Measurements from ENCODE around the gene ENTR1.
"Not testable (repeated sequence)": the region's sequence is repeated elsewhere in the genome, so short reads cannot be mapped to it uniquely, and the experiment has no call there.

Gene ENTR1

GRCh38 chr9:136432591-136432990 is 22.2 kb upstream of the ENTR1 start:
- Histone ChIP-seq H3K27ac (ENCODE audit: low read depth, low read length) (no peak overlapping the region), H3K36me3 (ENCODE audit: control insufficient read depth in 5 of 5, insufficient read depth in 5 of 5, low read length in 5 of 5) (peaks cover 0 to 53% (median 44%) of the 10 kb centered on the region in 5 donors), H3K9me3 (ENCODE audit: control insufficient read depth in 5 of 5, low read length in 5 of 5) (no peaks in the 10 kb centered on the region), H3K4me1 (ENCODE audit: control insufficient read depth in 5 of 5, insufficient read depth in 5 of 5, low read length in 5 of 5) (peaks cover 7 to 20% (median 16%) of the 10 kb centered on the region in 5 donors), H3K4me3 (ENCODE audit: low read depth in 1 of 5, low read length in 5 of 5) (no peak overlapping the region), H3K9ac (ENCODE audit: low read length in 5 of 5) (no peak overlapping the region), H3K27me3 (ENCODE audit: control insufficient read depth in 5 of 5, insufficient read depth in 4 of 5, low read length in 5 of 5) (no peaks in the 10 kb centered on the region)

- Histone ChIP-seq H3K4me1 (ENCODE audit: control insufficient read depth in 5 of 5, insufficient read depth in 5 of 5, low read length in 5 of 5) (peaks cover 2 to 13% (median 9%) of the 10 kb centered on the region in 5 donors), H3K4me3 (ENCODE audit: low read depth in 1 of 5, low read length in 5 of 5) (no peak overlapping the region), H3K9me3 (ENCODE audit: control insufficient read depth in 5 of 5, low read length in 5 of 5) (no peaks in the 10 kb centered on the region), H3K27me3 (ENCODE audit: control insufficient read depth in 5 of 5, insufficient read depth in 4 of 5, low read length in 5 of 5) (no peaks in the 10 kb centered on the region), H3K9ac (ENCODE audit: low read length in 5 of 5) (no peak overlapping the region), H3K27ac (ENCODE audit: low read depth, low read length) (no peak overlapping the region), H3K36me3 (ENCODE audit: control insufficient read depth in 5 of 5, insufficient read depth in 5 of 5, low read length in 5 of 5) (peaks cover 0 to 53% (median 44%) of the 10 kb centered on the region in 5 donors)
Observed at GRCh38 chr9:136431782-136432350, 21.5 kb upstream of the ENTR1 start.

- Histone ChIP-seq H3K4me1 (ENCODE audit: control insufficient read depth in 5 of 5, insufficient read depth in 5 of 5, low read length in 5 of 5) (peaks cover 0 to 2% (median 0%) of the 10 kb centered on the region in 5 donors), H3K9ac (ENCODE audit: low read length in 5 of 5) (no peak overlapping the region), H3K27me3 (ENCODE audit: control insufficient read depth in 5 of 5, insufficient read depth in 4 of 5, low read length in 5 of 5) (no peaks in the 10 kb centered on the region), H3K27ac (ENCODE audit: low read depth, low read length) (no peak overlapping the region), H3K36me3 (ENCODE audit: control insufficient read depth in 5 of 5, insufficient read depth in 5 of 5, low read length in 5 of 5) (peaks cover 0 to 53% (median 44%) of the 10 kb centered on the region in 5 donors), H3K9me3 (ENCODE audit: control insufficient read depth in 5 of 5, low read length in 5 of 5) (no peaks in the 10 kb centered on the region), H3K4me3 (ENCODE audit: low read depth in 1 of 5, low read length in 5 of 5) (no peak overlapping the region)
Observed at GRCh38 chr9:136430588-136431234, 20.3 kb upstream of the ENTR1 start.

GRCh38 chr9:136429683-136430491 is 19.5 kb upstream of the ENTR1 start:
- Histone ChIP-seq H3K9ac (ENCODE audit: low read length in 5 of 5) (no peak overlapping the region), H3K4me1 (ENCODE audit: control insufficient read depth in 5 of 5, insufficient read depth in 5 of 5, low read length in 5 of 5) (peaks cover 0 to under 1% (median 0%) of the 10 kb centered on the region in 5 donors), H3K27ac (ENCODE audit: low read depth, low read length) (no peak overlapping the region), H3K36me3 (ENCODE audit: control insufficient read depth in 5 of 5, insufficient read depth in 5 of 5, low read length in 5 of 5) (peaks cover 0 to 52% (median 45%) of the 10 kb centered on the region in 5 donors), H3K9me3 (ENCODE audit: control insufficient read depth in 5 of 5, low read length in 5 of 5) (no peaks in the 10 kb centered on the region), H3K4me3 (ENCODE audit: low read depth in 1 of 5, low read length in 5 of 5) (no peak overlapping the region), H3K27me3 (ENCODE audit: control insufficient read depth in 5 of 5, insufficient read depth in 4 of 5, low read length in 5 of 5) (no peaks in the 10 kb centered on the region)

GRCh38 chr9:136429075-136429628 is 18.7 kb upstream of the ENTR1 start:
- Histone ChIP-seq H3K9ac (ENCODE audit: low read length in 5 of 5) (no peak overlapping the region), H3K4me3 (ENCODE audit: low read depth in 1 of 5, low read length in 5 of 5) (no peak overlapping the region), H3K9me3 (ENCODE audit: control insufficient read depth in 5 of 5, low read length in 5 of 5) (no peaks in the 10 kb centered on the region), H3K27me3 (ENCODE audit: control insufficient read depth in 5 of 5, insufficient read depth in 4 of 5, low read length in 5 of 5) (no peaks in the 10 kb centered on the region), H3K27ac (ENCODE audit: low read depth, low read length) (no peak overlapping the region), H3K4me1 (ENCODE audit: control insufficient read depth in 5 of 5, insufficient read depth in 5 of 5, low read length in 5 of 5) (peaks cover 0 to 6% (median 0%) of the 10 kb centered on the region in 5 donors), H3K36me3 (ENCODE audit: control insufficient read depth in 5 of 5, insufficient read depth in 5 of 5, low read length in 5 of 5) (peaks cover 0 to 58% (median 53%) of the 10 kb centered on the region in 5 donors)

GRCh38 chr9:136426787-136427186 is 16.4 kb upstream of the ENTR1 start:
- Histone ChIP-seq H3K4me3 (ENCODE audit: low read depth in 1 of 5, low read length in 5 of 5) (no peak overlapping the region), H3K4me1 (ENCODE audit: control insufficient read depth in 5 of 5, insufficient read depth in 5 of 5, low read length in 5 of 5) (peaks cover 0 to 6% (median 0%) of the 10 kb centered on the region in 5 donors), H3K27ac (ENCODE audit: low read depth, low read length) (no peak overlapping the region), H3K27me3 (ENCODE audit: control insufficient read depth in 5 of 5, insufficient read depth in 4 of 5, low read length in 5 of 5) (no peaks in the 10 kb centered on the region), H3K9me3 (ENCODE audit: control insufficient read depth in 5 of 5, low read length in 5 of 5) (no peaks in the 10 kb centered on the region), H3K9ac (ENCODE audit: low read length in 5 of 5) (no peak overlapping the region), H3K36me3 (ENCODE audit: control insufficient read depth in 5 of 5, insufficient read depth in 5 of 5, low read length in 5 of 5) (peaks cover 0 to 59% (median 57%) of the 10 kb centered on the region in 5 donors)

GRCh38 chr9:136425367-136425766 is 15.0 kb upstream of the ENTR1 start:
- H3K9me3 ChIP-seq (ENCODE audit: control insufficient read depth in 5 of 5, low read length in 5 of 5); H3K4me1 ChIP-seq (ENCODE audit: control insufficient read depth in 5 of 5, insufficient read depth in 5 of 5, low read length in 5 of 5); H3K27ac ChIP-seq (ENCODE audit: low read depth, low read length); H3K9ac ChIP-seq (ENCODE audit: low read length in 5 of 5); H3K4me3 ChIP-seq (ENCODE audit: low read depth in 1 of 5, low read length in 5 of 5); H3K27me3 ChIP-seq (ENCODE audit: control insufficient read depth in 5 of 5, insufficient read depth in 4 of 5, low read length in 5 of 5): not testable (repeated sequence)
- H3K36me3 ChIP-seq (ENCODE audit: control insufficient read depth in 5 of 5, insufficient read depth in 5 of 5, low read length in 5 of 5) = peaks cover 0 to 64% (median 60%) of the 10 kb centered on the region in 5 donors

GRCh38 chr9:136424750-136425362 is 14.4 kb upstream of the ENTR1 start:
- no peak overlapping the region for H3K4me3 ChIP-seq (ENCODE audit: low read depth in 1 of 5, low read length in 5 of 5)
- no peaks in the 10 kb centered on the region for H3K27me3 ChIP-seq (ENCODE audit: control insufficient read depth in 5 of 5, insufficient read depth in 4 of 5, low read length in 5 of 5)
- H3K27ac ChIP-seq (ENCODE audit: low read depth, low read length) = no peak overlapping the region
- H3K9me3 ChIP-seq (ENCODE audit: control insufficient read depth in 5 of 5, low read length in 5 of 5) = no peaks in the 10 kb centered on the region
- H3K4me1 ChIP-seq (ENCODE audit: control insufficient read depth in 5 of 5, insufficient read depth in 5 of 5, low read length in 5 of 5) = peaks cover 0 to 6% (median 0%) of the 10 kb centered on the region in 5 donors
- H3K9ac ChIP-seq (ENCODE audit: low read length in 5 of 5) = no peak overlapping the region
- H3K36me3 ChIP-seq (ENCODE audit: control insufficient read depth in 5 of 5, insufficient read depth in 5 of 5, low read length in 5 of 5) = peaks cover 0 to 61% (median 60%) of the 10 kb centered on the region in 5 donors

- H3K27ac ChIP-seq (ENCODE audit: low read depth, low read length) = no peak overlapping the region
- H3K4me3 ChIP-seq (ENCODE audit: low read depth in 1 of 5, low read length in 5 of 5) = no peak overlapping the region
- no peak overlapping the region for H3K9ac ChIP-seq (ENCODE audit: low read length in 5 of 5)
- peaks cover 0 to 6% (median 0%) of the 10 kb centered on the region in 5 donors for H3K4me1 ChIP-seq (ENCODE audit: control insufficient read depth in 5 of 5, insufficient read depth in 5 of 5, low read length in 5 of 5)
- peaks cover 0 to 62% (median 60%) of the 10 kb centered on the region in 5 donors for H3K36me3 ChIP-seq (ENCODE audit: control insufficient read depth in 5 of 5, insufficient read depth in 5 of 5, low read length in 5 of 5)
- no peaks in the 10 kb centered on the region for H3K27me3 ChIP-seq (ENCODE audit: control insufficient read depth in 5 of 5, insufficient read depth in 4 of 5, low read length in 5 of 5)
- H3K9me3 ChIP-seq (ENCODE audit: control insufficient read depth in 5 of 5, low read length in 5 of 5) = no peaks in the 10 kb centered on the region
Observed at GRCh38 chr9:136423432-136424146, 13.2 kb upstream of the ENTR1 start.

Measured in subcutaneous abdominal adipose tissue (tissue), 5 donors.